OCI-LY7 (cell line): ENCODE results near the gene KIF6.

Source experiments
- CTCF ChIP-seq: fragments of 200-600 bp; sonication (generic); conservative IDR thresholded peaks from 2 replicates; pipeline ENCODE4 v1.5.1; 2014; ENCODE audit warnings: mild to moderate bottlenecking, antibody characterized with exemption, low read length, moderate library complexity, mixed read lengths
- EZH2phosphoT487 ChIP-seq: fragments of 200-600 bp; sonication (generic); IDR thresholded peaks from 2 replicates; pipeline ENCODE4 v1.6.1; 2018; ENCODE audit warnings: low read depth, borderline replicate concordance, mild to moderate bottlenecking, mixed run types, antibody characterized with exemption, low read length, moderate library complexity, mixed read lengths

- TF ChIP-seq CTCF, result no peak
- TF ChIP-seq EZH2phosphoT487, result no peak
These were observed 40.3 kb downstream of the KIF6 start for GRCh38 chr6:39684790-39685488.
